Activated naive CD8-positive, alpha-beta T cell (primary cell): ENCODE measurements around the gene MADD.
"Not testable (repeated sequence)": the region's sequence is repeated elsewhere in the genome, so short reads cannot be mapped to it uniquely, and the experiment has no call there.

Experiments used
- H3K27ac Mint-ChIP-seq: one replicate; pipeline ENCODE4 v1.8.0; 2021; ENCODE audit warnings: mixed read lengths
- H3K27me3 Mint-ChIP-seq: one replicate; pipeline ENCODE4 v1.8.0; 2021; ENCODE audit warnings: mixed read lengths
- H3K36me3 Mint-ChIP-seq: one replicate; pipeline ENCODE4 v1.8.0; 2021; ENCODE audit warnings: mixed read lengths
- H3K4me1 Mint-ChIP-seq: one replicate; pipeline ENCODE4 v1.8.0; 2021; ENCODE audit warnings: low read depth, mixed read lengths
- H3K4me3 Mint-ChIP-seq: one replicate; pipeline ENCODE4 v1.8.0; 2021; ENCODE audit warnings: mild to moderate bottlenecking, mixed read lengths
- H3K9me3 Mint-ChIP-seq: one replicate; pipeline ENCODE4 v1.8.0; 2021; ENCODE audit warnings: low read depth, mixed read lengths

MADD gene

DNA sequence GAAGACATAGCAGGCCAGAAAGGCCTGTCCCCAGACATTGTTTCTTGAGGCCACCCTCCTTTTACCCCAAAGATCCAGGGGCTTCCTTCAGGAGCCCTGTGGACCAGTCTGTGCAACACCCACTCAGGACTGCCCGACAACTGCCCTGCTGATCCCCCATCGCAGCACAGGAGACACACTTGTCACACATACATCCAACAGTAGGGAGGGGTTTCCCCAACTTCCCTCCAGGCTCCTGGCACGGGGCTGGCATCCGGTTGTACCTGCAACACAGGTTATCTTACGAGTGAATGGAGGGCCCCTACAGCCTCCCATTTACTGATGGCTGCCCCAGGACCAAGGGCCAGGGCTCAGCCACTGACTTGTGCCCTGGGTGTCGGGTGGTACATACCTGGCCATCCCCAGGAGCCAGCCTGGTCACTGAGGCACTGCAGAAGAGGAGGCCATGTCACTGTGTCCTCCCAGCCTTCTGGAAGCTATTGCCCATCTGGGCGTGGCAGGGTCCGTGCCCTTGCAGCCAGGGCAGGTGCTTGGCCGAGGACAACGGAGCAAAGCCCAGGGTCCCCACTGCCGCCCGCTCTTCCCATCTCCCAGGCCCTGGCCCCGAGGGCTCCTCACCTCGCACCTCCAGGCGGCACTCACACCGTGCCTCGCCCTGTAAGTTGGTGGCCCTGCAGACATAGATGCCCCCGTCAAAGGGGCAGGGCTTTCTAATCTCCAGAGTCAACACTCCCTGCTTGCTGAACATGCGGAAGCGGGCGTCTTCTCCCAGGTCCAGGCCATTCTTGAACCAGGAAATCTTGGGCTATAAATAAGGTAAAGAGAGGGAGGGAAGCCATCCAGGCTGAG is 61.7 kb downstream of the MADD start:
- Mint-ChIP-seq H3K4me3 (no peak overlapping the region), H3K27ac (peak overlapping the region; percentile 28), H3K27me3 (no peaks in the 10 kb centered on the region), H3K36me3 (no peaks in the 10 kb centered on the region), H3K4me1 (no peaks in the 10 kb centered on the region), H3K9me3 (no peaks in the 10 kb centered on the region)

DNA sequence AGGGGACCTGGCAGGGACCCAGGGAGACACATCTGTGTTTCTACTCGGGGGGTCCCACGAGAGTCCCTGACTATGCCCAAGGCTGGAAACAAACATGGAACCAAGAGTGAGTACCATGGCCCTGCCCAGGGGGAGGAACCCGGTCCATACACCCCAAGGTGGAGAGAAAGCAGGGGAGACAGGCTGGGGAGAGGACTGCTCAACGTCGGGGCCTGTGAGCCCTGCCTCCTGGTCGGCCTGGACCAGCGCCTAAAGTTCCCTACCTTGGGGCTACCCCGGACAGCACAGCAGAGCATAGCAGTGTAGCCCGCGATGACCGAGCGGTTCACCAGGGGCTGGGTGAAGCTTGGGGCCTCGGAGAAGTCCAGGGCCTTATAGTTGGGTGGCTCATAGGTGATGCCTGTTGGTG is 62.4 kb downstream of the MADD start:
- Mint-ChIP-seq H3K4me1 (no peaks in the 10 kb centered on the region), H3K27me3 (no peaks in the 10 kb centered on the region), H3K9me3 (no peaks in the 10 kb centered on the region), H3K4me3 (no peak overlapping the region), H3K36me3 (no peaks in the 10 kb centered on the region), H3K27ac (peak overlapping the region; percentile 28)

DNA sequence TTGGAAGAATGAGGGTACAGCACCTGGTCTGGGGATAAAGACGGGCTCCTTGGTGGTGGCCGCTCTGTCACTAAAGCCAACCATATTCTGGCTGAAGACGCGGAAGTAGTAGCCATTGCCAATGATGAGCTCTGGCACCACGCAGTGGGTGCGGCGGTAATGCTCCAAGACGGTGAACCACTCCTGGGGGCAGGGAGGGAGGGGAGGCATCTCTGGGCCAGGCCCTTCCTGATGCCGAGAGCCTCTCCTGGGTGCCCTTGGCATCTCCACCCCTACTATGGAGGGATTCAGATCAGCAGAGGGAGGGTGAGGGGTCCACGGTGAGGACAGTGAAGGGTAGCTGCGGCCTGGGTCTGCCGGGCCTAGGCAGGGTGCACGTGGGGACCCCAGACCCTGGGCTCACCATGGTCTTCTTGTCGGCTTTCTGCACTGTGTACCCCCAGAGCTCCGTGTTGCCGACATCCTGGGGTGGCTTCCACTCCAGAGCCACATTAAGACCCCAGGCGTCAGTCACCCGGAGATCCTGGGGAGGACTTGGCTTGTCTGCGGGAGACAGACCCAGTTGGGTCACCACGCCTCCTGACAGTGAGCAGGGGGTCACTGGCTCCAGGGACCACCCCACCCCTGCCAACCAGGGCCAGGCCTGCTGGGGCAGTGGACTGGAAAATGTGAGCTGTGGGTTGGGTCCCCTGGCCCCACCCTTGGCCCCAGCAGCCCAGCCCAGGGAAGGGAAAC is 63.0 kb downstream of the MADD start:
- no peaks in the 10 kb centered on the region for H3K9me3 Mint-ChIP-seq
- no peaks in the 10 kb centered on the region for H3K4me1 Mint-ChIP-seq
- no peaks in the 10 kb centered on the region for H3K36me3 Mint-ChIP-seq
- H3K27ac Mint-ChIP-seq: no peak overlapping the region
- H3K27me3 Mint-ChIP-seq: no peaks in the 10 kb centered on the region
- no peak overlapping the region for H3K4me3 Mint-ChIP-seq

DNA sequence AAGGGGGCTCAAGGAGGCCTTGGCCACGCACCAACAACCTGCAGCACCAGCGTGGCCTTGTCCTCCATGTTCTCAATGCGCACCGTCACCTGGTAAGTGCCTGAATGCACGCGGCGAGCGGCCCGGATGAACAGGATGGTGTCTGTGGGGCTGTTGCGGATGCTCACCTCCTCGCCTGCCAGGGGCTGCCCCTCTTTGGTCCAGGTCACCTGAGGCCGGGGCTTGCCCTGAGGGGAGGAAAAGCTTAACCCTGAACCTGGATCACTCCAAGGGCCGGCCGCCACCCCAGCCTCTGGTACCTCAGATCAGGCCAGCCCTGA is 63.6 kb downstream of the MADD start:
- Mint-ChIP-seq H3K4me1 (no peaks in the 10 kb centered on the region), H3K9me3 (no peaks in the 10 kb centered on the region), H3K27ac (no peak overlapping the region), H3K36me3 (no peaks in the 10 kb centered on the region), H3K4me3 (no peak overlapping the region), H3K27me3 (no peaks in the 10 kb centered on the region)

DNA sequence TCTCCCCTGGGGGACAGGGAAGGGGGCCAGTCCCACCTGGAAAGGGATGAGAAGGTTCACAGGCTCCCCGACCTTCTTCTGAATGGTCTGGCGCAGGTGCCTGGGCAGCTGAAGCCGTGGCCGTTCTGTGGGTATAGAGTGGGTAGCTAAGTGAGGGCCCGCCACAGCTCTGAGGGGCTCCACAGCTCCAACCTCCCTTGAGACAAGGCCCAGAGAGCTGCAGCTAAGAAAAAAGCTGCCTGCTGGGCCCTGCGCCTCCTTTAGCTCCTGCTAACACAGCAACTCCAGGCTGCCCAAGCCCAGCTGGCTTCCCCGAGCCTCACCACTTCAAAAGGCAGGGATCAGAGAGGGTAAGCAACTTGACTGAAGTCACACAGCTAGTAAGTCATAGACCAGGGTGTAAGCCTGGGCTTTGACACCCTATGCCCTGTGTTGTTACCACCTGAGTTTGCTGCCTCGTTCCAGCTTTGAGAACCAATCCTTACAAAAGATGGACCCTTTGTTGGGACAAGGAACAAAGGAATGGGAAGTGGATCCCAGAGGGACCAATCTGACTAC is 64.0 kb downstream of the MADD start:
- H3K9me3 Mint-ChIP-seq: no peaks in the 10 kb centered on the region
- H3K4me3 Mint-ChIP-seq: no peak overlapping the region
- H3K36me3 Mint-ChIP-seq: no peaks in the 10 kb centered on the region
- no peak overlapping the region for H3K27ac Mint-ChIP-seq
- H3K4me1 Mint-ChIP-seq: no peaks in the 10 kb centered on the region
- no peaks in the 10 kb centered on the region for H3K27me3 Mint-ChIP-seq

DNA sequence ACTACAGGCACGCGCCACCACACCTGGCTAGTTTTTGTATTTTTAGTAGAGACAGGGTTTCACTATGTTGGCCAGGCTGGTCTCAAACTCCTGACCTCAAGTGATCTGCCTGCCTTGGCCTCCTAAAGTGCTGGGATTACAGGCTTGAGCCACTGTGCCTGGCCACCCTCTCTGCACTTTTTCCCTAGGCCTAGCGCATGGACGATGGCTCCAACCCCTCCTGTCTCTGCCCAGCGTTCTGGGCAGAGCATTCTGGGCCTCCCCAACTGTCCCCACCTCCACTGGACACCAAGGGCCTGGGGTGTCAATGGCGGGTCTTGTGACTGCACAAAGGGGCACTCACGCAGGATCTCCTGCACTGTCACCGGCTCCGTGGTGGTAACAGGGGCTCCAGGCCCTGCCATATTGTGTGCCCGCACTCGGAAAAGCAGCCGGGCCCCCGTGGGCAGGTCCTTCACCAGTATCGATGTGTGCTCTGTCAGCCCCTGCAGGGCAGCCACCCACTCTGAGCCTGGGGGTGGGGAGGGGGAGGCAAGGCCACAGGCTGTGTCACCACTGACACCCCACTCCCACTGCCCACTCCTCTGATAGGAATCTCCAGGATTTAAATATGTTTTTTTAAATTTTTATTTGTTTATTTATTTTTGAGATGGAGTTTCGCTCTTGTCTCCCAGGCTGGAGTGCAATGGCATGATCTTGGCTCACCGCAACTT is 64.9 kb downstream of the MADD start:
- not testable (repeated sequence) for H3K36me3 Mint-ChIP-seq, H3K9me3 Mint-ChIP-seq, H3K4me3 Mint-ChIP-seq, H3K4me1 Mint-ChIP-seq, H3K27ac Mint-ChIP-seq, H3K27me3 Mint-ChIP-seq

DNA sequence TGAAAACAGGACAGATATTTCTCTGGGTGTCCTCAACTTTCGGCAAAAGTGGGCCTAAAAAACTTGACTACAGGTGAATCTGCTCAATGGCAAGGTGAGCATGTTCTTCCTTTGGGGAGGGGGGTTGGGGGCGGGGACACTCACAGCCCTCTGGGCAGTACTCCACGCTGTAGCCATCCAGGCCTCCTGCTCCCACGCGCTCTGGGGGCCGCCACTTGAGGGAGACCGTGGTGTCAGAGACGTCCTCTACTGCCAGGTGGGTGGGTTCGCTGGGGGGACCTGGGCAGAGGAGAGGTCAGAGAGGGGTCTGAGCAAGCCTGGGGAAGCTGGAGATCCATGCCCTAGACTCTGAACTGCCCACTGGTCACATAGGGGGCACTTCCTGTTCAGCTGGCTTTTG is 65.8 kb downstream of the MADD start:
- Mint-ChIP-seq H3K9me3 (no peaks in the 10 kb centered on the region), H3K4me1 (no peaks in the 10 kb centered on the region), H3K36me3 (no peaks in the 10 kb centered on the region), H3K27me3 (no peaks in the 10 kb centered on the region), H3K4me3 (no peak overlapping the region), H3K27ac (no peak overlapping the region)

DNA sequence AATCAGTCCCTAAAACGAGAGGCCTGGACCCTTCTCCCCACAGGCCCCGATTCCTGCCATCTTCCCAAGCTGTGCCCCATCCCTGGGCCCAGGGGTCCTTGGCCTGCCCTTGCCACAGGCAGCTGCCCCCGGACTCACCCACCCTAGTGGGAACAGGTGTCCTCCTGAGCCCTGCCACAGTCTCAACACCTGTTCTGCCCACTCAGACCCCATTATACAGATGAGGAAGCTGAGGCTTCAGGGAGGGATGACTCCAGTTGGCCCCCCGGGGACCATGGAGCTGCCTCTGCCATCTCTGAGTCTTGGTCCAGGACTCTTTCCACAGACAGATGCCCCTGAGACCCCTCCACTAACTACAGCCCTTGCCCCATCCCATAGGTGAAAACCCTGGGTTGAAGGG is 66.7 kb downstream of the MADD start:
- no peaks in the 10 kb centered on the region for H3K27me3 Mint-ChIP-seq
- H3K27ac Mint-ChIP-seq: no peak overlapping the region
- no peaks in the 10 kb centered on the region for H3K36me3 Mint-ChIP-seq
- H3K4me1 Mint-ChIP-seq: no peaks in the 10 kb centered on the region
- H3K9me3 Mint-ChIP-seq: no peaks in the 10 kb centered on the region
- H3K4me3 Mint-ChIP-seq: no peak overlapping the region

DNA sequence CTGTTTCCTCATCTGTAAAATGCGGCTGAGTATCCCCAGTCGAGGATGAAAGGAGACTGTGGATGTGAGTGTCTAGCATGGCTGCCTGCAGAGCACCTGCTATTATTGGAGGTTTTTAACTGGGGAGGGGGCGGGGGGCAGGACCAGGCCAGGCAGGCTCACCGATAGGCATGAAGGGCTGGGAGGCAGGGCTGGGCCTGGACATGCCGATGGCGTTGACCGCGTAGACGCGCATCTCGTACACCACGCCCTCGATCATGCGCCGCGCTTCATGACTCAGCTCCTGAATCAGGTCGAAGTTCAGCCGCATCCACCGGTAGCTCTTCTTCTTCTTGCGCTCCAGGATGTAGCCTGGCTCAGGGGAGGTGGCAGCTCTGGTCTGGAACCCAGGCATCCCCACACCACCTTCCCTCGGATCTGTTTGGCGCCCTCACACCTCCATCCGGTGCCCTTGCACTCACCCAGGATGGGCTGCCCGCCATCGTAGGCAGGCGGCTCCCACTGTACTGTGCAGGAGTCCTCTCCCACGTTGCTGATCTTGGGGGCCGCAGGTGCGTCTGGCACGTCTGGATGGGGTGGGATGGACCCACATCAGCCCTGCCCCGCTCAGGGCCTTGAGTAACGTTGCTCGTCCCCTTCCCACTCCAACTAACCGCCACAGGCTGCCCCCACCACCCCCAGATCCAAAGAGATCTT is 67.4 kb downstream of the MADD start:
- no peak overlapping the region for H3K27ac Mint-ChIP-seq
- H3K36me3 Mint-ChIP-seq: no peaks in the 10 kb centered on the region
- no peak overlapping the region for H3K4me3 Mint-ChIP-seq
- H3K27me3 Mint-ChIP-seq: no peaks in the 10 kb centered on the region
- no peaks in the 10 kb centered on the region for H3K4me1 Mint-ChIP-seq
- no peaks in the 10 kb centered on the region for H3K9me3 Mint-ChIP-seq

DNA sequence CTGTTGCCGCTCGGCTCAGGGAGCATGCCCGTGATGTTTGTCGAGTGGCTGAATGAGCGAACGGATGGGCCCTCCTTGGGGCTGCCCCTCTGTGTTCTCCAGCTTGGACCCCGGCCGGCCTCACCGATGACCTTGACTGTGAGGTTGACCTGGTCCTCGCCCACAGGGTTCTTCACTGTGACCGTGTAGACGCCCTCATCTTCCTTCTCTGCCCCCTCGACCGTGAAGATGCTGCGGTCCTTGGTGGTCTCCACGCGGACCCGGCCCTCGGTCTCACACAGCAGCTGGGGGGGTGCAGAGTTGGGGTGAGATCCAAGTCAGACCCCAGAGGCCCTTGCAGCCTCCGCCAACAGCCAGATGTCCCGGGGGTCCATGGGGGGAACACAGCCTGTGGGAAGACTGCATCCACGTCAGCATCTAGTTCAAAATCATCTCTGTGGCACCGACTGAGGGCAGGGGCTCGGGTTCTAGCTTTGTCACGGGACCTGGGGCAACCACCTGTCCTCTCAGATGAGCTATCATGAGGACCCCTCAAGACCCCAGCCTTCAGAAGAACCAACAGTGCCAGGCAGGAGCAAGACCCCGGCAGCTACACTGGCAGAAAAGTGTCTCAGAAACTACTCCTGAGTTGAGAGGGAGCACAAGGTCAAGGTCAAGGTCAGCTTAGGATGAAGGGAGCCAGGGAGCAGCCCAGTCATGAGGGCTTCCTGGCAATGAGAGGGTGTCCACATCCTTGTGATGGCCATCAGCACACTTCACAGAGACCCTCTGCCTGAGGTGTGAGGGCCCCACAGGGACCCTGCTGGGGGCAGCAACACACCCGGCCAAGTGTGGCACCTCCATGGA is 68.7 kb downstream of the MADD start:
- Mint-ChIP-seq H3K4me1 (no peaks in the 10 kb centered on the region), H3K9me3 (no peaks in the 10 kb centered on the region), H3K27me3 (no peaks in the 10 kb centered on the region), H3K27ac (no peak overlapping the region), H3K36me3 (no peaks in the 10 kb centered on the region), H3K4me3 (no peak overlapping the region)

DNA sequence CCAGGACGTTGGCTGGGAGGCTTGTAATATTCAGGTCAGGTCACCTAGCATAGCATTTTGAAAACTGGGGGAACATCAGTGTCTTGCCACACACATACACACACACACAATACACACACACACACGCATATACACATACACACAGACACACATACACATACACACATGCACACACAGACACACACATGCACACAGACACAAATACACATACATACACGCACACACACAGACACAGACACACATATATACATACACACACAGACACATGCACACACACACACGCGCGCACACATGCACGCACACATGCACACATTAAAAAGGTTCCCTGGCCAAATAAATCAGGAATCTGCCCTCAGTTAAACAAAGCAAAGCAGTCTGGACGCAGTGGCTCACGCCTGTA is 70.1 kb downstream of the MADD start:
- no peaks in the 10 kb centered on the region for H3K9me3 Mint-ChIP-seq
- no peaks in the 10 kb centered on the region for H3K36me3 Mint-ChIP-seq
- H3K27me3 Mint-ChIP-seq: no peaks in the 10 kb centered on the region
- H3K27ac Mint-ChIP-seq: no peak overlapping the region
- H3K4me3 Mint-ChIP-seq: no peak overlapping the region
- H3K4me1 Mint-ChIP-seq: no peaks in the 10 kb centered on the region

DNA sequence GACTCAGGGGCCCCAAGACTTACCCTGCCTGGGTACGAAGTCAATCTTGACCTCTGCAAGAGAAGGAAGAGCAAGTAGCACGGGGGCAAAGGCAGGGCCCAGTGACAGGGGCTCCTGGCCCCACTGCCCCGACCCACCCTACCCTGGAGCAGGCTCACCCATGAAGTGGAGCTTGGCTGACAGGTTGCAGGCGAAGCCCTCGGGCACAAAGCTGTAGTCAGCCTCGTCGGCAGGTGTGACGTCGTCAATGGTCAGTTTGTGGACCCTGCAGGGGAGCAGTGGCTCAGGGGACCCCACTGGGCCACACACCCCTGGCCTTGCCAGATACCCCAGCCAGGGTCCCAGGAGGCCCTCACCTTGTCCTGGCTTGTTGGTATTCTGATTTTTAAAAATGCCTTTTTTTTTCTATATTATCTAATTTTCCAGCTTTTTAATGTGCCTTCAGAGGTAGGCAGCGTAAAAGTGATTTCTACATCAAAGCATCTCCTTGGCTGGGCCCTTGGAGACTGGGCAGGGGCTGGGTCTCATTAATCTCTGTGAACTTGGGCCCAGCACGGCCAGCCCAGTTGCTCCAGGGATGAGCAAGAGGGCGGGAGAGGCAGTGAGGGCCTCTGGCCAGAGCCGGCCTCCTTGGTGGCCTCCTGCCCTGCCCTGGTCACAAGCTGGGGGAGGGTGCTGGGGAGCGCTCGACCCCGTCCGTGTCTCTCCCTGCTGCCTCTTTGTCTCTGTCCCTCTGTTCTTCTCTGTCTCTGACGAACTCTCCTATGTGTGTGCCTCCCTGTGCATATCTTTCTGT is 71.2 kb downstream of the MADD start:
- H3K4me1 Mint-ChIP-seq: no peaks in the 10 kb centered on the region
- no peaks in the 10 kb centered on the region for H3K9me3 Mint-ChIP-seq
- no peaks in the 10 kb centered on the region for H3K27me3 Mint-ChIP-seq
- no peaks in the 10 kb centered on the region for H3K36me3 Mint-ChIP-seq
- H3K27ac Mint-ChIP-seq: no peak overlapping the region
- H3K4me3 Mint-ChIP-seq: no peak overlapping the region

DNA sequence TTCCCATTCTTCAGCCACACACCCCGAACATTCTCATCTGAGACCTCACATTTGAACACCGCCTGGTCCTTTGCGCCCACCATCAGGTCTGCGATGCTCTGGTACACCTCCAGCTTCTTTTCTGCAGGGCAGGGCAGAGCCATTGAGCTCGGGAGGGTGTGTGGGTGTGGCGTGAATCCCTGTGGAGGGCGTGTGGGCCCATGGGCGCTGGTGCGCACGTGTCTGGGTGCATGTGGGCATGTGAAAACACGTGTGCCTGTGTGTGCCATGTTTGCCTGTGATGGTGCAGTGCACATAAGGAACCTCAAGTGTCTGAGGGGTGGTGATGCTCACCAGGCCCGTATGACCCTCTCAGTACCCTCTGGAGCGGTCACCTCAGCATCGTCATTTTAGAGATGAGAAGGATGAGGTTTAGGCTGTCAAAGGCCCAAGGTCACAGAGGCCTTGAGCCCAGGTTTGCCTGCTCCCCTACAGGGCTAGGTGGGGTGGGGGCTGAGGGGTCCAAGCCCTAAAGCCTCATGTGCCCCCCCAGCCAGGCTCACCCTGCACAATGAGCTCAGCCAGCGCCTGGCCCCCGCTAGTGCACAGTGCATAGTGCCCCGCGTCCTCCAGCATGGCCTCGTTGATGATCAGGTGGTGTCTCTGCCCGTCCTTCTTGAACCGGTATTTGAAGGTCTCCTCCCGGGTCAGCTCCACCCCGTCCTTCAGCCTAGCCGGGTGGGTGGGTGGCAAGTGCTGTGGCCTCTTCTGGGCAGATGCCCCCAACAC is 72.3 kb downstream of the MADD start:
- Mint-ChIP-seq H3K4me3 (no peak overlapping the region), H3K36me3 (no peaks in the 10 kb centered on the region), H3K27ac (no peak overlapping the region), H3K4me1 (no peaks in the 10 kb centered on the region), H3K27me3 (no peaks in the 10 kb centered on the region), H3K9me3 (no peaks in the 10 kb centered on the region)
